ENCODE measurements around the gene OPHN1. TPM values are rescaled to one million over a fixed set of nuclear protein-coding genes. Genes with fewer than 3 reads are reported as not detected.
"Not testable (repeated sequence)": the region's sequence is repeated elsewhere in the genome, so short reads cannot be mapped to it uniquely, and the experiment has no call there.

OPHN1 gene
- total RNA-seq, 2 donors from 2014 or later = 0.12 TPM; not detected in 1

GRCh38 chrX:68415316-68415715 is 18.0 kb downstream of the OPHN1 start:
- no peak overlapping the region for H3K4me3 Mint-ChIP-seq
- ATAC-seq (replicated peaks in 1 of 2) = no peak
- H3K27me3 Mint-ChIP-seq (ENCODE audit: low read depth) = peaks cover 36% of the 10 kb centered on the region
- H3K4me1 Mint-ChIP-seq (ENCODE audit: low read depth) = no peaks in the 10 kb centered on the region
- H3K9me3 Mint-ChIP-seq = no peaks in the 10 kb centered on the region
- no peak overlapping the region for H3K27ac Mint-ChIP-seq
- H3K36me3 Mint-ChIP-seq (ENCODE audit: insufficient read depth in 2 of 2) = no peaks in the 10 kb centered on the region
- no peak for DNase-seq

DNA sequence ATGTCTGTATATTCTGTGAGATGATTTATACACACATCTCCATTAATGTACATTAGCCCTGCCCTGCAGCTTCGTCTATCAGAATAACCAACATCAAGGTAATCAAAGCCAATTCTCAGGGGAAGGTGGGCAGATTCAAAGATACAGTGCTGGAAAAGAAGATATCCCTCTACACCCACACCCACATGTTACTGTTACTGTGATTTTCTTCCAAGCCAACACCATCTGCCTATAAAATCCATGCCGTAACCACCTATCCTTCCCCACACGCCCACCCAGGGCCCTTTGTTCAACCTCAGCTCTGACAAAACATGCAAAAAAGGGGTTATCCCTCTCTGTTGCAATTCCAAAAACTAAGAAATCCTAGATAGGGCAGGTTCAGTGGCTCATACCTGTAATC is 20.0 kb downstream of the OPHN1 start:
- H3K9me3 Mint-ChIP-seq = no peaks in the 10 kb centered on the region
- H3K4me1 Mint-ChIP-seq (ENCODE audit: low read depth) = no peaks in the 10 kb centered on the region
- no peak for ATAC-seq (replicated peaks in 1 of 2)

GRCh38 chrX:68411729-68412128 is 21.6 kb downstream of the OPHN1 start:
- H3K27ac Mint-ChIP-seq = no peak overlapping the region
- H3K4me3 Mint-ChIP-seq = no peak overlapping the region
- peaks cover 40% of the 10 kb centered on the region for H3K27me3 Mint-ChIP-seq (ENCODE audit: low read depth)
- no peak for DNase-seq
- no peaks in the 10 kb centered on the region for H3K4me1 Mint-ChIP-seq (ENCODE audit: low read depth)
- no peaks in the 10 kb centered on the region for H3K9me3 Mint-ChIP-seq
- no peak for ATAC-seq (replicated peaks in 1 of 2)
- no peaks in the 10 kb centered on the region for H3K36me3 Mint-ChIP-seq (ENCODE audit: insufficient read depth in 2 of 2)

More for the DNA sequence above, 20.0 kb downstream of the OPHN1 start:
- Mint-ChIP-seq H3K27me3 (ENCODE audit: low read depth) (peaks cover 38% of the 10 kb centered on the region), H3K36me3 (ENCODE audit: insufficient read depth in 2 of 2) (no peaks in the 10 kb centered on the region), H3K4me3 (no peak overlapping the region), H3K27ac (no peak overlapping the region)
- DNase-seq = no peak

- no peak overlapping the region for H3K4me3 Mint-ChIP-seq
- peaks cover 29% of the 10 kb centered on the region for H3K27me3 Mint-ChIP-seq (ENCODE audit: low read depth)
- H3K27ac Mint-ChIP-seq = no peak overlapping the region
- no peaks in the 10 kb centered on the region for H3K9me3 Mint-ChIP-seq
- no peaks in the 10 kb centered on the region for H3K4me1 Mint-ChIP-seq (ENCODE audit: low read depth)
- ATAC-seq (replicated peaks in 1 of 2) (no peak), DNase-seq (no peak)
- H3K36me3 Mint-ChIP-seq (ENCODE audit: insufficient read depth in 2 of 2) = no peaks in the 10 kb centered on the region
Observed at GRCh38 chrX:68409194-68409593, 24.1 kb downstream of the OPHN1 start.

DNA sequence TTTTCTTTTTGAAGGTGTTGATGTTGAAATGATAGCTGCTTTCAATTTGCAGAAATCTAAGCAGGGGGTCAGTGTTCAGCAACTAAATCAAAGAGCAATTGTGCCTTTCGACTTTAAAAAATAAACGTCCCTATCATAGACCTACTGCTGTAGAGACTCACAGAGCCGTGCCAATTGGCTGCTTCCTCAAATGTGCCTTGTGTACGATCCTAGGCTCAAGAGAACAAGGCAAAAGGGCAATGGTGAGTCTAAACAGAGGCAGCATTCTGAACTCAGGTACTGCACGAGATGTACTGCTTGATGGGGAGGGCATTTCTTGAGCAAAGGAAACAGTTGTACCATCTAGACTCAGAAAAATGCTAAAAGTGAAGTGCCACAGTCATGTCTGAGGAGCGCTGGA is 29.8 kb downstream of the OPHN1 start:
- Mint-ChIP-seq H3K9me3 (no peaks in the 10 kb centered on the region), H3K4me1 (ENCODE audit: low read depth) (no peaks in the 10 kb centered on the region), H3K27ac (no peak overlapping the region), H3K36me3 (ENCODE audit: insufficient read depth in 2 of 2) (no peaks in the 10 kb centered on the region), H3K4me3 (no peak overlapping the region), H3K27me3 (ENCODE audit: low read depth) (peaks cover 20% of the 10 kb centered on the region)
- DNase-seq (no peak), ATAC-seq (replicated peaks in 1 of 2) (no peak)

DNA sequence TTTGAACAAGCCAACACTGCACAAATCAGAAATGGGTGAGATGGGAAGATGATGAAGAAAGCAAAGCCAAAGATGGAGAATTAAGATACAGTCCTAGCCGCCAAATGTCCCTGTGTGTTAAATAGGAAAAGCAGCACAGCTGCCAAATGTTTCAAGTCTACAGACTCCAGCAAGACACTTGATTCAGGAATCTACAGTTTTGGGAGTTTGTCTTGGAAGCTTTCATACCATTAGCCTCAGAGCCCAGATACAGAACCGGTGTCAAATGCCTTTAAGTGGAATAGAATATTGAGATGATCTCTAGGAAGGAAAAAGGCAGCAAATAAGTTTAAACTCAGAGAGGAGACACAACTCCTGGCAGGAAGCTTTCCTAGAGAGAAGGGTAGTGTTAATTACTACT is 30.3 kb downstream of the OPHN1 start:
- peaks cover 15% of the 10 kb centered on the region for H3K27me3 Mint-ChIP-seq (ENCODE audit: low read depth)
- H3K27ac Mint-ChIP-seq = no peak overlapping the region
- ATAC-seq (replicated peaks in 1 of 2) (no peak), DNase-seq (no peak)
- no peaks in the 10 kb centered on the region for H3K4me1 Mint-ChIP-seq (ENCODE audit: low read depth)
- no peak overlapping the region for H3K4me3 Mint-ChIP-seq
- no peaks in the 10 kb centered on the region for H3K36me3 Mint-ChIP-seq (ENCODE audit: insufficient read depth in 2 of 2)
- no peaks in the 10 kb centered on the region for H3K9me3 Mint-ChIP-seq

DNA sequence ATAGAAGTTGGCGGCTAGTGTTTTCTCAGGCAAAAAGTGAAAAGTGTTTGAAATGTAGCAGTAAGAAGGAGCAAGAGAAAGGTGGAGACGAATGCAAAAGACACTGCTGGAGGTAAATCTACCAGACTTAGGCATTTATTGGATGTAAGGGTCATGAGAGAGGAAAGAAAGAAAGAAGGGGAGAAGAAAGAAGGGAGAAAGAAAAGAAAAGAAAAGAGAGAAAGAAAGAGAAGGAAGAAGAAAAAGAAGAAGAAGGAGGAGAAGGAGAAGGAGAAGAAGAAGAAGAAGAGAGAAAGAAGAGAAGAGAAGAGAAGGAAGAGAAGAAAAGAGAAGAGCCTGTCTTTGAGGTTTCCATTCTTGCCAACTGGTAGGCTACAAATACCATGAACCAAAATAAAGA is 31.2 kb downstream of the OPHN1 start:
- no peak for ATAC-seq (replicated peaks in 1 of 2)
- no peak for DNase-seq
- H3K4me3 Mint-ChIP-seq = no peak overlapping the region
- no peaks in the 10 kb centered on the region for H3K4me1 Mint-ChIP-seq (ENCODE audit: low read depth)
- H3K27me3 Mint-ChIP-seq (ENCODE audit: low read depth) = peaks cover 13% of the 10 kb centered on the region
- H3K27ac Mint-ChIP-seq = no peak overlapping the region
- no peaks in the 10 kb centered on the region for H3K36me3 Mint-ChIP-seq (ENCODE audit: insufficient read depth in 2 of 2)
- no peaks in the 10 kb centered on the region for H3K9me3 Mint-ChIP-seq

- H3K4me1 Mint-ChIP-seq (ENCODE audit: low read depth) = no peaks in the 10 kb centered on the region
Observed at GRCh38 chrX:68398291-68398690, 35.0 kb downstream of the OPHN1 start.

GRCh38 chrX:68396953-68397352 is 36.3 kb downstream of the OPHN1 start:
- no peak for ATAC-seq (replicated peaks in 1 of 2)
- Mint-ChIP-seq H3K36me3 (ENCODE audit: insufficient read depth in 2 of 2) (no peaks in the 10 kb centered on the region), H3K27me3 (ENCODE audit: low read depth) (peaks cover 6% of the 10 kb centered on the region), H3K4me3 (no peak overlapping the region), H3K9me3 (no peaks in the 10 kb centered on the region), H3K27ac (no peak overlapping the region), H3K4me1 (ENCODE audit: low read depth) (no peaks in the 10 kb centered on the region)
- DNase-seq = no peak

More at GRCh38 chrX:68398291-68398690, 35.0 kb downstream of the OPHN1 start:
- DNase-seq (no peak), ATAC-seq (replicated peaks in 1 of 2) (no peak)
- Mint-ChIP-seq H3K9me3 (no peaks in the 10 kb centered on the region), H3K27ac (no peak overlapping the region), H3K27me3 (ENCODE audit: low read depth) (peaks cover 13% of the 10 kb centered on the region), H3K4me3 (no peak overlapping the region), H3K36me3 (ENCODE audit: insufficient read depth in 2 of 2) (no peaks in the 10 kb centered on the region)

- not testable (repeated sequence) for ATAC-seq (replicated peaks in 1 of 2); H3K36me3 Mint-ChIP-seq (ENCODE audit: insufficient read depth in 2 of 2); H3K4me1 Mint-ChIP-seq (ENCODE audit: low read depth); DNase-seq; H3K4me3 Mint-ChIP-seq; H3K9me3 Mint-ChIP-seq; H3K27ac Mint-ChIP-seq
- H3K27me3 Mint-ChIP-seq (ENCODE audit: low read depth) = peaks cover 21% of the 10 kb centered on the region
Observed at GRCh38 chrX:68389419-68389960, 43.8 kb downstream of the OPHN1 start.

DNA sequence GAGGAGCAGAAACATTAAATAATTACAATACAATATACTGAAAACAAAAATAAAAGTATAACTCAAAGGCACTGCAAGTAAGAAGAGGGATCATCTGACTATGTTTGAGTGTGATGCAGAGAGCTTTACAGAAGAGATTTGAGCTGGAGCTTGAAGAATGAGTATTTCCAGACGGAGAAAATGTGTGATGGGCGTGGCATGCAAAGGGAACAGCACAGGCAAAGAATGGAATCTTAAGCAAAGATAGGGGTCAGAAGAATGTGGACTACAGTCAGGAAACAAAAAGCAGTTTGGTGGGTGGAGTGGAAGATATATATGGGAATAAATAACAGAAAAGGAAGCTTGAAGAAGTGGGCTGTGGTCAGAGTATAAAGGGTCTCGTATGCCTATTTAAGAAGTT is 45.5 kb downstream of the OPHN1 start:
- Mint-ChIP-seq H3K9me3 (no peaks in the 10 kb centered on the region), H3K27me3 (ENCODE audit: low read depth) (peaks cover 25% of the 10 kb centered on the region), H3K36me3 (ENCODE audit: insufficient read depth in 2 of 2) (no peaks in the 10 kb centered on the region), H3K27ac (no peak overlapping the region), H3K4me1 (ENCODE audit: low read depth) (no peaks in the 10 kb centered on the region), H3K4me3 (no peak overlapping the region)
- no peak for DNase-seq
- no peak for ATAC-seq (replicated peaks in 1 of 2)

DNA sequence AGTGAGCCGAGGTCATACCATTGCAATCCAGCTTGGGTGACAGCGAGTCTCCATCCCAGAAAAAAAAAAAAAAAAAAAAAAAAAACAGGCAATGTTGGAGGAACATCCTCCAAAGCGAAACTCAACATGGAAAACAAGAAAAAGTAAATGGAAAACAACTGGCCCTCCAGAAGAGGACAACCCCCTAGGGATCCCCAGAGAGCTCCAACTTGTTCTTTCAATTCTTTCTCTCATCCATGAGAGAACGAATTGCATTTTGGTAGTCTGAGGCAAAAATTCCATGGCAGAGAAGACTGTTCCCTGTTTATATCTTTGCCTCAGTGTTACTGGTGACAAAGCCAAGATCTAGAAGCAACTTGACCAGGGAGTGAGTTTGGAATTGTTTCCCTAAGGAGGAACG is 49.8 kb downstream of the OPHN1 start:
- H3K27me3 Mint-ChIP-seq (ENCODE audit: low read depth) = peaks cover 38% of the 10 kb centered on the region
- H3K9me3 Mint-ChIP-seq = no peaks in the 10 kb centered on the region
- ATAC-seq (replicated peaks in 1 of 2) (no peak), DNase-seq (no peak)
- H3K36me3 Mint-ChIP-seq (ENCODE audit: insufficient read depth in 2 of 2) = no peaks in the 10 kb centered on the region
- no peak overlapping the region for H3K4me3 Mint-ChIP-seq
- no peak overlapping the region for H3K27ac Mint-ChIP-seq
- no peaks in the 10 kb centered on the region for H3K4me1 Mint-ChIP-seq (ENCODE audit: low read depth)

GRCh38 chrX:68377579-68377978 is 55.7 kb downstream of the OPHN1 start:
- H3K9me3 Mint-ChIP-seq; ATAC-seq (replicated peaks in 1 of 2); H3K4me3 Mint-ChIP-seq; H3K4me1 Mint-ChIP-seq (ENCODE audit: low read depth); DNase-seq; H3K36me3 Mint-ChIP-seq (ENCODE audit: insufficient read depth in 2 of 2); H3K27ac Mint-ChIP-seq: not testable (repeated sequence)
- H3K27me3 Mint-ChIP-seq (ENCODE audit: low read depth) = peaks cover 18% of the 10 kb centered on the region

GRCh38 chrX:68376373-68376772 is 56.9 kb downstream of the OPHN1 start:
- Mint-ChIP-seq H3K4me1 (ENCODE audit: low read depth) (no peaks in the 10 kb centered on the region), H3K4me3 (no peak overlapping the region), H3K27me3 (ENCODE audit: low read depth) (peaks cover 12% of the 10 kb centered on the region), H3K27ac (no peak overlapping the region), H3K9me3 (no peaks in the 10 kb centered on the region), H3K36me3 (ENCODE audit: insufficient read depth in 2 of 2) (no peaks in the 10 kb centered on the region)
- ATAC-seq (replicated peaks in 1 of 2) (no peak), DNase-seq (no peak)

Data from activated T-cell treated with anti-CD3 and anti-CD28 coated beads, Interleukin-2, amount 50 U/mL, for 72 hours (primary cell).